K562 (cell line): ENCODE data around the gene PPFIBP2. TPM values are rescaled to one million over a fixed set of nuclear protein-coding genes. Genes with fewer than 3 reads are reported as not detected.

Experiments
- ATAC-seq: fragments of 200-7000 bp; cut with Tn5 transposase; 3 replicates; pipeline ENCODE4 v1.9.1; 2020; ENCODE audit warnings: moderate library complexity
- BruUV-seq: library from RNA; stranded (reverse); fragments of 400-500 nt; replicated peaks from 2 replicates; lab custom pipeline; 2021; lab: Mats Ljungman, UMichigan
- CTCF ChIA-PET: fragments of 300-600 bp; formaldehyde crosslinking; extraction: SDS; loops from one replicate; lab custom pipeline; 2021; ENCODE audit warnings: low intra/inter-chr PET ratio; lab: Yijun Ruan, JAX
- POLR2A ChIA-PET: fragments of 300-600, 350-650 bp; sonication (Branson Sonifier 250); formaldehyde crosslinking; extraction: SDS; loops from one replicate; lab custom pipeline; 2021; ENCODE audit warnings: antibody characterized with exemption, inconsistent platforms; lab: Yijun Ruan, JAX
- DNase-seq, 4 experiments: peaks; one replicate each; pipeline versions ENCODE4 v3.0.0 to v3.0.0-alpha.2; 2011 to 2018; ENCODE audit warnings: low spot score in 3 of 4, mixed read lengths in 3 of 4; ENCODE audit errors: extremely low read depth in 1 of 4
- FAIRE-seq: peaks from 2 replicates; lab custom pipeline; 2011; peaks lifted over from hg19 to GRCh38; lab: Jason Lieb, UNC
- H2AFZ ChIP-seq: 2 replicates; pipeline ENCODE4 v1.6.0; 2011; ENCODE audit warnings: low read depth, low read length, control low read depth, inconsistent platforms
- H3K27ac ChIP-seq: fragments of 200-600 bp; 3 replicates; pipeline ENCODE4 v1.8.0; 2011; ENCODE audit warnings: low read depth, mild to moderate bottlenecking, control low read depth, inconsistent platforms, low read length, moderate library complexity, mixed read lengths; ENCODE audit errors: extremely low read depth
- H3K27me3 ChIP-seq, 2 experiments: fragments of 300-600 bp in 1 of 2; 2 replicates in 1 of 2; 3 replicates in 1 of 2; pipeline versions ENCODE4 v1.6.0 to v1.8.0; 2011; ENCODE audit warnings: inconsistent platforms in 2 of 2, low read length in 2 of 2, mild to moderate bottlenecking in 1 of 2, mixed read lengths in 1 of 2, moderate library complexity in 1 of 2; ENCODE audit not compliant: control insufficient read depth in 2 of 2, insufficient read depth in 2 of 2
- H3K36me3 ChIP-seq: fragments of 300-600 bp; 3 replicates; pipeline ENCODE4 v1.8.0; 2011; ENCODE audit warnings: mild to moderate bottlenecking, low read length, inconsistent platforms; ENCODE audit not compliant: control insufficient read depth, insufficient read depth
- H3K4me1 ChIP-seq, 2 experiments: fragments of 200-600 bp in 1 of 2; replicated peaks in 1 of 2; 2 replicates in 1 of 2; 3 replicates in 1 of 2; pipeline versions ENCODE4 v1.5.1 to v1.8.0; 2011; ENCODE audit warnings: inconsistent platforms in 2 of 2, low read length in 2 of 2, mild to moderate bottlenecking in 1 of 2, mixed read lengths in 1 of 2, moderate library complexity in 1 of 2; ENCODE audit not compliant: control insufficient read depth in 2 of 2, insufficient read depth in 2 of 2
- H3K4me2 ChIP-seq: 2 replicates; pipeline ENCODE4 v1.6.1; 2011; ENCODE audit warnings: low read length, control low read depth, inconsistent platforms, mixed read lengths; ENCODE audit not compliant: insufficient read depth
- H3K4me3 ChIP-seq: fragments of 200-600 bp; sonication (generic), shearing (Covaris generic); 2 replicates; pipeline ENCODE4 v1.5.1; 2016; ENCODE audit warnings: control low read depth, inconsistent platforms
- H3K79me2 ChIP-seq: fragments of 200-600 bp; 3 replicates; pipeline ENCODE4 v1.8.0; 2011; ENCODE audit warnings: low read length, inconsistent platforms; ENCODE audit not compliant: control insufficient read depth, insufficient read depth
- H3K9ac ChIP-seq, 2 experiments: 2 replicates each; pipeline versions ENCODE4 v1.6.0 to v1.6.1; 2011; ENCODE audit warnings: low read depth in 2 of 2, low read length in 2 of 2, control low read depth in 1 of 2, inconsistent platforms in 1 of 2, mild to moderate bottlenecking in 1 of 2, mixed read lengths in 1 of 2; ENCODE audit not compliant: insufficient read depth in 1 of 2
- H3K9me1 ChIP-seq: one replicate; pipeline ENCODE4 v1.6.0; 2011; ENCODE audit warnings: inconsistent platforms, mild to moderate bottlenecking, low read length, moderate library complexity; ENCODE audit not compliant: control insufficient read depth, insufficient read depth
- H3K9me3 ChIP-seq: replicated peaks from 2 replicates; pipeline ENCODE4 v1.5.1; 2011; ENCODE audit warnings: low read depth, low read length, inconsistent platforms; ENCODE audit not compliant: control insufficient read depth, insufficient read depth
- H4K20me1 ChIP-seq: replicated peaks from 2 replicates; pipeline ENCODE4 v1.6.1; 2011; ENCODE audit warnings: low read length, inconsistent platforms, mixed read lengths; ENCODE audit not compliant: control insufficient read depth, insufficient read depth
- CXXC5 ChIP-seq: fragments of 250-450 bp; sonication (Bioruptor Pico); IDR thresholded peaks from 2 replicates; pipeline ENCODE4 v1.8.0; 2022; ENCODE audit warnings: inconsistent platforms, mild to moderate bottlenecking, moderate library complexity
- EGR1 ChIP-seq: fragments of 450-650 bp; conservative IDR thresholded peaks from 2 replicates; pipeline ENCODE4 v1.6.1; 2017; ENCODE audit warnings: mild to moderate bottlenecking
- ELF1 ChIP-seq: fragments of 200-800 bp; sonication (Bioruptor generic); IDR thresholded peaks from 2 replicates; pipeline ENCODE4 v1.6.1; 2016; ENCODE audit warnings: missing genetic modification characterization, missing compliant biosample characterization
- GABPA ChIP-seq: fragments of 200-800 bp; sonication (Bioruptor generic); conservative IDR thresholded peaks from 2 replicates; pipeline ENCODE4 v1.6.1; 2016; ENCODE audit warnings: low read depth, missing genetic modification characterization, missing compliant biosample characterization
- MAZ ChIP-seq, 2 experiments: fragments of 450-650 bp in 1 of 2; sonication (generic) in 1 of 2; formaldehyde crosslinking; IDR thresholded peaks in 1 of 2; conservative IDR thresholded peaks in 1 of 2; 2 replicates each; pipeline versions ENCODE4 v1.4.0 to v1.5.0; 2020; ENCODE audit warnings: mild to moderate bottlenecking in 1 of 2, missing genetic modification reagents in 1 of 2
- PHB ChIP-seq: fragments of 250-450 bp; sonication (Bioruptor Pico); IDR thresholded peaks from 2 replicates; pipeline ENCODE4 v1.5.0; 2021
- SP2 ChIP-seq: IDR thresholded peaks from 2 replicates; pipeline ENCODE4 v1.6.1; 2011; ENCODE audit warnings: mild to moderate bottlenecking, low read depth, low read length, moderate library complexity; ENCODE audit not compliant: poor library complexity, severe bottlenecking; ENCODE audit errors: extremely low read depth
- SUPT5H ChIP-seq: fragments of 450-650 bp; IDR thresholded peaks from 2 replicates; pipeline ENCODE4 v1.6.1; 2016
- TBP ChIP-seq: optimal IDR thresholded peaks from 2 replicates; pipeline ENCODE3; 2011; ENCODE audit warnings: low read depth, low read length, improper control_type of control experiment
- WGBS: fragments of 100-300 bp; shearing (Covaris generic); methylation state at CpG from one replicate; pipeline ENCODE4 v1.1.6; 2016; ENCODE audit warnings: low coverage, mixed read lengths; ENCODE audit not compliant: insufficient coverage; ENCODE audit errors: missing lambda C conversion rate; 5-methylcytosine and 5-hydroxymethylcytosine counted together
- in situ Hi-C: fragments of 300-500 bp; cut with MboI; formaldehyde crosslinking; loops from 4 replicates; pipeline ENCODE4 v1.15.0; 2018; ENCODE audit warnings: inconsistent platforms, mixed read lengths
- intact Hi-C: fragments of 100-400 bp; cut with micrococcal nuclease; formaldehyde crosslinking; loops from 2 replicates; pipeline ENCODE4 v1.14.2; 2022
- polyA plus RNA-seq, 8 experiments: library from polyadenylated mRNA; depleted of rRNA in 4 of 8; stranded (reverse) in 5 of 8; unstranded in 3 of 8; fragments of >200 nt; fragmentation: Nextera tagmentation in 2 of 8; fragmentation: Illumina TruSeq in 1 of 8; extraction: Ambion mirVana in 2 of 8; extraction: Trizol in 1 of 8; gene quantifications; 2 replicates each; pipeline versions ENCODE4 v1.2.1 to v1.2.3, GENCODE V29; 2011 to 2014; ENCODE audit warnings: inconsistent platforms in 1 of 8, missing spikeins in 1 of 8
- total RNA-seq, 7 experiments: library from RNA; depleted of rRNA in 6 of 7; stranded (reverse); fragments of >200 nt in 6 of 7; fragmentation: Illumina TruSeq in 2 of 7; extraction: Trizol in 2 of 7; gene quantifications; 2 replicates each; pipeline versions ENCODE4 v1.2.1 to v1.2.3, GENCODE V29; 2011 to 2021; ENCODE audit warnings: low replicate concordance in 1 of 7
- TF ChIP-seq, protein P1 (sequence below): sonication (generic); formaldehyde crosslinking; IDR thresholded peaks from 2 replicates; pipeline ENCODE4 v1.8.0; 2022; ENCODE audit warnings: missing genetic modification reagents, mild to moderate bottlenecking, moderate library complexity, borderline replicate concordance
- TF ChIP-seq, protein P2 (sequence below): fragments of 200-800 bp; sonication (Bioruptor generic); IDR thresholded peaks from 2 replicates; pipeline ENCODE4 v1.6.1; 2017; ENCODE audit warnings: missing genetic modification characterization, missing compliant biosample characterization
- TF ChIP-seq, protein P3 (sequence below): fragments of 150-350 bp; IDR thresholded peaks from 2 replicates; pipeline ENCODE4 v1.6.1; 2014; ENCODE audit warnings: low read depth, mild to moderate bottlenecking, low read length, borderline replicate concordance

PPFIBP2 gene
- total and polyA plus RNA-seq, 9 of the 15 experiments (the other 6 are each of a cell fraction or from before 2014, with no cell fraction given) = 0.18 to 3.4 (median 1.2) TPM

DNA sequence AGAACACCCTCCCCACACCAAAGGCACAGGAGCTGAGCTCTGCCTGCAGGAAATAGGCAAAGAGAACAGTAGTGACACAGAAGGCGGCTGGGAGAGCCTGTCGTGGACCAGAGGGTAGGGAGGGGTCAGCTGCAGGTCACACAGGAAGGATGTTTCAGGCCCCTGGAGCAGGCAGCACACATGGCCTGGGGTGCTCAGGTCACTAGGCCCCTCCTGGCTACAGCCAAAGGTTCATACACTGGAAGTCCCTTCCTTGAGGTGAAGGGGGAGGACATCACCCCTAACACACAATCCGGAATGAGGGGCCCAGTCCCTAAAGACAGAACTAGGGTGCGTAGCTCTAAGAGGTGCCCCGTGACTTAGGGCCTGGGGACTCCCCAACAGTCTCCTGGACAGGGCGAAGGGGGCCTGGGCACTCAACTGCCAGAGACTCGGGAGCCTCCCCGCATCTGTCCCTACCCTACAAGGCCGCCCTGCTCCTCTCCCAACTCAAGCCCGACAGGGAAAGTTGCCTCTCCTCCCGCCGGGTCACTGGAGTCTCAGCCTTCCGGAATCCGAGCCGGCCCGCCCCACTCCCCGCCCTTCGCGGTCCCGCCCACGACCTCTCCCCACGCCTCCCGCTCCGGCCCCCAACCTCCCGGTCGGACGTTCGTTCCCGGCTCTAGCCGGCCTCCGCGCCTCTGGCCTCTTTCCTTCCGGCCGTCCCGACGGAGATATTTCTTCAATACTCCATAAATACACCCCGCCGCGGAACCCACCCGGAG is 159.3 kb downstream of the PPFIBP2 start, which contains the start of gene CYB5R2:
TSS of gene CYB5R2 (minus strand) at position 541 of the 764 bp plus-strand sequence. CDS start 675 bp downstream, outside the sequence.
- in situ Hi-C loops (loop anchor here (25.0 kb wide), 1 partner anchor 586 kb away; the partner anchor contains the start of gene RBMXL2), intact Hi-C loops (no loop called here)
- H2AFZ ChIP-seq = peak within 1 kb of the TSS; percentile 82
- no peaks in the 10 kb centered on the region for H3K36me3 ChIP-seq
- ChIA-PET CTCF (no interaction called here), POLR2A (no interaction called here)
- TSS peak; percentile 45 for BruUV-seq
- FAIRE-seq = no peak
- H3K27ac ChIP-seq = peak within 1 kb of the TSS; percentile 66
- H3K79me2 ChIP-seq = no peaks in the 10 kb centered on the region
- peak; percentile 87 for ATAC-seq
- TF ChIP-seq SP2 = no peak
- TF ChIP-seq ELF1 (tag) = peak; percentile 36; the same call in 1 of the 2 replicates
- TF ChIP-seq GABPA (tag) = peak; percentile 51
- peak; percentile 15 for TF ChIP-seq TBP
- peak; percentile 71 for TF ChIP-seq CXXC5 (CRISPR knock-in tag)
- TF ChIP-seq MAZ (CRISPR knock-in tag; conservative IDR thresholded peaks at IDR 0.05 in 1 of 2, IDR thresholded peaks at IDR 0.05 in 1 of 2) = peak; percentile 40 to 65; a peak in 3 of 4 replicates
- TF ChIP-seq, protein P1, sequence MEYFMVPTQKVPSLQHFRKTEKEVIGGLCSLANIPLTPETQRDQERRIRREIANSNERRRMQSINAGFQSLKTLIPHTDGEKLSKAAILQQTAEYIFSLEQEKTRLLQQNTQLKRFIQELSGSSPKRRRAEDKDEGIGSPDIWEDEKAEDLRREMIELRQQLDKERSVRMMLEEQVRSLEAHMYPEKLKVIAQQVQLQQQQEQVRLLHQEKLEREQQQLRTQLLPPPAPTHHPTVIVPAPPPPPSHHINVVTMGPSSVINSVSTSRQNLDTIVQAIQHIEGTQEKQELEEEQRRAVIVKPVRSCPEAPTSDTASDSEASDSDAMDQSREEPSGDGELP = 0 out of 2 replicates have a peak, but pooled peaks have one; percentile 3
- TF ChIP-seq, protein P2, sequence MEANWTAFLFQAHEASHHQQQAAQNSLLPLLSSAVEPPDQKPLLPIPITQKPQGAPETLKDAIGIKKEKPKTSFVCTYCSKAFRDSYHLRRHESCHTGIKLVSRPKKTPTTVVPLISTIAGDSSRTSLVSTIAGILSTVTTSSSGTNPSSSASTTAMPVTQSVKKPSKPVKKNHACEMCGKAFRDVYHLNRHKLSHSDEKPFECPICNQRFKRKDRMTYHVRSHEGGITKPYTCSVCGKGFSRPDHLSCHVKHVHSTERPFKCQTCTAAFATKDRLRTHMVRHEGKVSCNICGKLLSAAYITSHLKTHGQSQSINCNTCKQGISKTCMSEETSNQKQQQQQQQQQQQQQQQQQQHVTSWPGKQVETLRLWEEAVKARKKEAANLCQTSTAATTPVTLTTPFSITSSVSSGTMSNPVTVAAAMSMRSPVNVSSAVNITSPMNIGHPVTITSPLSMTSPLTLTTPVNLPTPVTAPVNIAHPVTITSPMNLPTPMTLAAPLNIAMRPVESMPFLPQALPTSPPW (CRISPR knock-in tag) = peak; percentile 14; the same call in 1 of the 2 replicates
- no peak for TF ChIP-seq PHB (CRISPR knock-in tag)
- peak; percentile 67 for TF ChIP-seq EGR1
- TF ChIP-seq, protein P3, sequence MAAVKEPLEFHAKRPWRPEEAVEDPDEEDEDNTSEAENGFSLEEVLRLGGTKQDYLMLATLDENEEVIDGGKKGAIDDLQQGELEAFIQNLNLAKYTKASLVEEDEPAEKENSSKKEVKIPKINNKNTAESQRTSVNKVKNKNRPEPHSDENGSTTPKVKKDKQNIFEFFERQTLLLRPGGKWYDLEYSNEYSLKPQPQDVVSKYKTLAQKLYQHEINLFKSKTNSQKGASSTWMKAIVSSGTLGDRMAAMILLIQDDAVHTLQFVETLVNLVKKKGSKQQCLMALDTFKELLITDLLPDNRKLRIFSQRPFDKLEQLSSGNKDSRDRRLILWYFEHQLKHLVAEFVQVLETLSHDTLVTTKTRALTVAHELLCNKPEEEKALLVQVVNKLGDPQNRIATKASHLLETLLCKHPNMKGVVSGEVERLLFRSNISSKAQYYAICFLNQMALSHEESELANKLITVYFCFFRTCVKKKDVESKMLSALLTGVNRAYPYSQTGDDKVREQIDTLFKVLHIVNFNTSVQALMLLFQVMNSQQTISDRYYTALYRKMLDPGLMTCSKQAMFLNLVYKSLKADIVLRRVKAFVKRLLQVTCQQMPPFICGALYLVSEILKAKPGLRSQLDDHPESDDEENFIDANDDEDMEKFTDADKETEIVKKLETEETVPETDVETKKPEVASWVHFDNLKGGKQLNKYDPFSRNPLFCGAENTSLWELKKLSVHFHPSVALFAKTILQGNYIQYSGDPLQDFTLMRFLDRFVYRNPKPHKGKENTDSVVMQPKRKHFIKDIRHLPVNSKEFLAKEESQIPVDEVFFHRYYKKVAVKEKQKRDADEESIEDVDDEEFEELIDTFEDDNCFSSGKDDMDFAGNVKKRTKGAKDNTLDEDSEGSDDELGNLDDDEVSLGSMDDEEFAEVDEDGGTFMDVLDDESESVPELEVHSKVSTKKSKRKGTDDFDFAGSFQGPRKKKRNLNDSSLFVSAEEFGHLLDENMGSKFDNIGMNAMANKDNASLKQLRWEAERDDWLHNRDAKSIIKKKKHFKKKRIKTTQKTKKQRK = no peak
- TF ChIP-seq SUPT5H = 0 out of 2 replicates have a peak, but pooled peaks have one; percentile 13
- H3K27me3 ChIP-seq = peaks cover 0 to 18% of the 10 kb centered on the region in 2 experiments; a peak in 2 of 5 replicates
- DNase-seq = peak; percentile 60 to 69 (median 67)
- H3K9ac ChIP-seq = peak within 1 kb of the TSS; percentile 56 to 89
- H4K20me1 ChIP-seq = no peaks in the 10 kb centered on the region
- H3K9me3 ChIP-seq = no peaks in the 10 kb centered on the region
- no peaks in the 10 kb centered on the region for H3K9me1 ChIP-seq
- peaks cover 0 to 12% of the 10 kb centered on the region in 2 experiments; a peak in 4 of 5 replicates for H3K4me1 ChIP-seq
- H3K4me3 ChIP-seq = peak within 1 kb of the TSS; percentile 41
- peak within 1 kb of the TSS; percentile 66 for H3K4me2 ChIP-seq
- 17% methylated on average over 6 of the region's 40 CpGs for WGBS
